Measurements from ENCODE around the gene DDI2. TPM values are rescaled to one million over a fixed set of nuclear protein-coding genes. Genes with fewer than 3 reads are reported as not detected.
"Not testable (repeated sequence)": the region's sequence is repeated elsewhere in the genome, so short reads cannot be mapped to it uniquely, and the experiment has no call there.

DDI2 gene
- total and polyA plus RNA-seq, 2 experiments from 2014 or later, result 5.6 to 27.4 TPM

- no peak overlapping the region for H3K27ac ChIP-seq
- 93% methylated on average over 3 of the region's 3 CpGs for WGBS (ENCODE audit: low lambda C conversion rate, missing lambda C conversion rate)
- DNase-seq (ENCODE audit: low spot score), result no peak
Observed at GRCh38 chr1:15640667-15641066, 23.4 kb downstream of the DDI2 start.

GRCh38 chr1:15649937-15650336 lies 32.7 kb downstream of the DDI2 start:
- peaks cover 16% of the 10 kb centered on the region for H3K79me2 ChIP-seq
- H3K27ac ChIP-seq, result no peak overlapping the region
- no peaks in the 10 kb centered on the region for H3K36me3 ChIP-seq (replicated peaks; ENCODE audit: insufficient read depth, low read depth)
- no peak for DNase-seq (ENCODE audit: low spot score)
- no peak overlapping the region for H3K4me3 ChIP-seq
- no peak overlapping the region for H2AFZ ChIP-seq
- H3K9me2 ChIP-seq (replicated peaks; ENCODE audit: insufficient read depth), result no peaks in the 10 kb centered on the region
- peaks cover 5% of the 10 kb centered on the region for H4K20me1 ChIP-seq (ENCODE audit: insufficient read depth, poor library complexity, severe bottlenecking)
- no peak for TF ChIP-seq CTCF (IDR thresholded peaks at IDR 0.05; ENCODE audit: poor library complexity)
- no peak for TF ChIP-seq EZH2 (IDR thresholded peaks at IDR 0.05; ENCODE audit: borderline replicate concordance)
- no peak for TF ChIP-seq EZH2phosphoT487 (IDR thresholded peaks at IDR 0.05; ENCODE audit: low read depth, severe bottlenecking, unreplicated experiment)
- 100% methylated on average over 1 of the region's 1 CpG for WGBS (ENCODE audit: low lambda C conversion rate, missing lambda C conversion rate)
- H3K4me2 ChIP-seq, result no peak overlapping the region
- no peaks in the 10 kb centered on the region for H3K4me1 ChIP-seq (ENCODE audit: insufficient read depth)
- no peaks in the 10 kb centered on the region for H3K9me3 ChIP-seq (ENCODE audit: low read depth)
- no peaks in the 10 kb centered on the region for H3K27me3 ChIP-seq

More at GRCh38 chr1:15640667-15641066, 23.4 kb downstream of the DDI2 start:
- no peaks in the 10 kb centered on the region for H3K4me1 ChIP-seq (ENCODE audit: insufficient read depth)
- no peak overlapping the region for H3K4me3 ChIP-seq
- no peak for TF ChIP-seq CTCF (IDR thresholded peaks at IDR 0.05; ENCODE audit: poor library complexity)
- no peak for TF ChIP-seq EZH2 (IDR thresholded peaks at IDR 0.05; ENCODE audit: borderline replicate concordance)
- no peak for TF ChIP-seq EZH2phosphoT487 (IDR thresholded peaks at IDR 0.05; ENCODE audit: low read depth, severe bottlenecking, unreplicated experiment)
- H3K27me3 ChIP-seq, result no peaks in the 10 kb centered on the region
- no peak overlapping the region for H3K4me2 ChIP-seq
- no peaks in the 10 kb centered on the region for H3K36me3 ChIP-seq (replicated peaks; ENCODE audit: insufficient read depth, low read depth)
- no peaks in the 10 kb centered on the region for H3K9me2 ChIP-seq (replicated peaks; ENCODE audit: insufficient read depth)
- H3K9me3 ChIP-seq (ENCODE audit: low read depth), result no peaks in the 10 kb centered on the region
- peaks cover 15% of the 10 kb centered on the region for H3K79me2 ChIP-seq
- H2AFZ ChIP-seq, result no peak overlapping the region
- no peaks in the 10 kb centered on the region for H4K20me1 ChIP-seq (ENCODE audit: insufficient read depth, poor library complexity, severe bottlenecking)

- Histone ChIP-seq H3K9me3 (ENCODE audit: low read depth) (no peaks in the 10 kb centered on the region), H3K27me3 (no peaks in the 10 kb centered on the region), H3K4me1 (ENCODE audit: insufficient read depth) (no peaks in the 10 kb centered on the region), H3K36me3 (replicated peaks; ENCODE audit: insufficient read depth, low read depth) (no peaks in the 10 kb centered on the region), H3K4me2 (no peak overlapping the region), H3K79me2 (peaks cover 14% of the 10 kb centered on the region), H2AFZ (no peak overlapping the region), H3K9me2 (replicated peaks; ENCODE audit: insufficient read depth) (no peaks in the 10 kb centered on the region), H3K27ac (no peak overlapping the region), H3K4me3 (no peak overlapping the region), H4K20me1 (ENCODE audit: insufficient read depth, poor library complexity, severe bottlenecking) (peaks cover 5% of the 10 kb centered on the region)
- TF ChIP-seq EZH2phosphoT487 (IDR thresholded peaks at IDR 0.05; ENCODE audit: low read depth, severe bottlenecking, unreplicated experiment) (no peak), EZH2 (IDR thresholded peaks at IDR 0.05; ENCODE audit: borderline replicate concordance) (no peak), CTCF (IDR thresholded peaks at IDR 0.05; ENCODE audit: poor library complexity) (no peak)
- WGBS (ENCODE audit: low lambda C conversion rate, missing lambda C conversion rate), result 96% methylated on average over 2 of the region's 2 CpGs
- DNase-seq (ENCODE audit: low spot score), result no peak
Observed at GRCh38 chr1:15650433-15650832, 33.2 kb downstream of the DDI2 start.

GRCh38 chr1:15652130-15652529 lies 34.9 kb downstream of the DDI2 start:
- peaks cover 12% of the 10 kb centered on the region for H3K79me2 ChIP-seq
- H3K4me1 ChIP-seq (ENCODE audit: insufficient read depth); H4K20me1 ChIP-seq (ENCODE audit: insufficient read depth, poor library complexity, severe bottlenecking); H3K9me2 ChIP-seq (replicated peaks; ENCODE audit: insufficient read depth); H3K4me2 ChIP-seq; DNase-seq (ENCODE audit: low spot score); H3K9me3 ChIP-seq (ENCODE audit: low read depth); H3K27me3 ChIP-seq; H3K27ac ChIP-seq; H3K4me3 ChIP-seq; H2AFZ ChIP-seq; H3K36me3 ChIP-seq (replicated peaks; ENCODE audit: insufficient read depth, low read depth): not testable (repeated sequence)
- 97% methylated on average over 5 of the region's 6 CpGs for WGBS (ENCODE audit: low lambda C conversion rate, missing lambda C conversion rate)
